ENCODE measurements around the gene SLC19A2.
"Not testable (repeated sequence)": the region's sequence is repeated elsewhere in the genome, so short reads cannot be mapped to it uniquely, and the experiment has no call there.

Gene SLC19A2

GRCh38 chr1:169507413-169507812 lies 21.7 kb upstream of the SLC19A2 start:
- ATAC-seq: no peak
- TF ChIP-seq ZNF70 (CRISPR knock-in tag; IDR thresholded peaks at IDR 0.05) (no peak), ZFP3 (CRISPR knock-in tag; IDR thresholded peaks at IDR 0.05) (no peak), ZNF8 (CRISPR knock-in tag; IDR thresholded peaks at IDR 0.05) (no peak), PPARA (CRISPR knock-in tag; IDR thresholded peaks at IDR 0.05; ENCODE audit: borderline replicate concordance) (no peak), POU6F1 (CRISPR knock-in tag; IDR thresholded peaks at IDR 0.05; ENCODE audit: borderline replicate concordance, low read depth) (no peak), PATZ1 (CRISPR knock-in tag; IDR thresholded peaks at IDR 0.05; ENCODE audit: borderline replicate concordance) (no peak), BACH2 (CRISPR knock-in tag; IDR thresholded peaks at IDR 0.05; ENCODE audit: borderline replicate concordance) (no peak), TSHZ2 (CRISPR knock-in tag; IDR thresholded peaks at IDR 0.05) (no peak), OSR1 (CRISPR knock-in tag; IDR thresholded peaks at IDR 0.05) (no peak), CREB5 (CRISPR knock-in tag; IDR thresholded peaks at IDR 0.05; ENCODE audit: low read depth) (no peak), ZC3H10 (CRISPR knock-in tag; IDR thresholded peaks at IDR 0.05) (no peak), TCF4 (CRISPR knock-in tag; IDR thresholded peaks at IDR 0.05; ENCODE audit: borderline replicate concordance) (no peak), ESRRG (CRISPR knock-in tag; IDR thresholded peaks at IDR 0.05) (no peak), ISL1 (CRISPR knock-in tag; IDR thresholded peaks at IDR 0.05) (no peak), CSDC2 (CRISPR knock-in tag; IDR thresholded peaks at IDR 0.05) (no peak), ARNTL (CRISPR knock-in tag; IDR thresholded peaks at IDR 0.05; ENCODE audit: borderline replicate concordance, low read depth) (no peak), TOX (CRISPR knock-in tag; IDR thresholded peaks at IDR 0.05; ENCODE audit: borderline replicate concordance) (no peak), RARB (CRISPR knock-in tag; IDR thresholded peaks at IDR 0.05) (no peak)

- not testable (repeated sequence) for ATAC-seq
Measured at GRCh38 chr1:169503601-169504000, 17.9 kb upstream of the SLC19A2 start.

GRCh38 chr1:169499807-169500206 lies 14.1 kb upstream of the SLC19A2 start:
- no peak for TF ChIP-seq GLIS3 (CRISPR knock-in tag; IDR thresholded peaks at IDR 0.05)
- TF ChIP-seq CREB5 (CRISPR knock-in tag; IDR thresholded peaks at IDR 0.05; ENCODE audit: low read depth): no peak
- TF ChIP-seq PATZ1 (CRISPR knock-in tag; IDR thresholded peaks at IDR 0.05; ENCODE audit: borderline replicate concordance): no peak
- TF ChIP-seq CSDC2 (CRISPR knock-in tag; IDR thresholded peaks at IDR 0.05): no peak
- TF ChIP-seq ZC3H10 (CRISPR knock-in tag; IDR thresholded peaks at IDR 0.05): no peak
- no peak for TF ChIP-seq ARNTL (CRISPR knock-in tag; IDR thresholded peaks at IDR 0.05; ENCODE audit: borderline replicate concordance, low read depth)
- no peak for TF ChIP-seq ZFP30 (CRISPR knock-in tag; IDR thresholded peaks at IDR 0.05)
- no peak for TF ChIP-seq RARB (CRISPR knock-in tag; IDR thresholded peaks at IDR 0.05)
- no peak for TF ChIP-seq TOX (CRISPR knock-in tag; IDR thresholded peaks at IDR 0.05; ENCODE audit: borderline replicate concordance)
- no peak for TF ChIP-seq ZNF8 (CRISPR knock-in tag; IDR thresholded peaks at IDR 0.05)
- no peak for TF ChIP-seq PPARA (CRISPR knock-in tag; IDR thresholded peaks at IDR 0.05; ENCODE audit: borderline replicate concordance)
- TF ChIP-seq ZNF70 (CRISPR knock-in tag; IDR thresholded peaks at IDR 0.05): no peak
- TF ChIP-seq ISL1 (CRISPR knock-in tag; IDR thresholded peaks at IDR 0.05): no peak
- TF ChIP-seq ZNF565 (CRISPR knock-in tag; conservative IDR thresholded peaks at IDR 0.05; ENCODE audit: low read depth): no peak
- TF ChIP-seq ESRRG (CRISPR knock-in tag; IDR thresholded peaks at IDR 0.05): no peak
- no peak for ATAC-seq

Measured in SK-N-SH treated with all-trans-retinoic acid at 6 μM for 48 hours (cell line).